Measurements from ENCODE around the gene EPHB4.
A peak's percentile ranks its signal among the peaks of the same experiment; 100 is the strongest.

DNA sequence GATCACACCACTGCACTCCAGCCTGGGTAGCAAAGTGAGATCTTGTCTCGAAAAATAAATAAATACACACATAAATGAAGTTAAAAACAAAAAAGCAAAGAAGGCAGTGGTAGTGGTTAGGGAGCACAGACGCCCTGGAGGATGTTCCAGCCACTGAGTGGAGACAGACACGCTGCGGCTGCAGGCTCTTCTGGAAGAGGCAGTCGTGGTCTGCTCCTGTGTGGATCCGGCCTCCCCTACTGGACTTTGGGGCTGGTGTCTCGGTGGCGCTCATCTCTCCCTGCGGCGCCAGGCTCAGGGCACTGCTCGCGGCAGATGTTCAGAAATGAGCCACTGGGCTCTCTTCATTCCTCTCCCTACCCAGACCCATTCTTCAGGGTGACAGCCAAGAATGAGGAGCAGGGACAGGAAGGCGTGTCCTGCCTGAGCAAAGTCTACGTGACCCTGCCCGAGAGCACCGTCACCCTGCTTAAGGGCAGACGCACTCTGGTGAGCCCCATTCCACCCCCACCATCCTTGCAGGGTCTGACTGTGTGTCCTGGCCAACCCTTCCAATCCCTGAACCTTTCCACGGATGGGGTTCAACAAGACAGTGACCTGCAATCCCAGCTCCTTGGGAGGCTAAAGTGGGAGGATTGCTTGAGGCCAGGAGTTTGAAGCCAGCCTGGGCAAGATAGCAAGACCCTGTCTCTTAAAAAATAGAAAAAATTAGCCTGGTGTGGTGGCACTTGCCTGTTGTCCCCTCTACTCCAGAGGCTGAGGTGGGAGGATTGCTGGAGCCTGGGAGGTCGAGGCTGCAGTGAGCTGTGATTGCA is 67.8 kb downstream of the EPHB4 start:
- TF ChIP-seq, protein P1, sequence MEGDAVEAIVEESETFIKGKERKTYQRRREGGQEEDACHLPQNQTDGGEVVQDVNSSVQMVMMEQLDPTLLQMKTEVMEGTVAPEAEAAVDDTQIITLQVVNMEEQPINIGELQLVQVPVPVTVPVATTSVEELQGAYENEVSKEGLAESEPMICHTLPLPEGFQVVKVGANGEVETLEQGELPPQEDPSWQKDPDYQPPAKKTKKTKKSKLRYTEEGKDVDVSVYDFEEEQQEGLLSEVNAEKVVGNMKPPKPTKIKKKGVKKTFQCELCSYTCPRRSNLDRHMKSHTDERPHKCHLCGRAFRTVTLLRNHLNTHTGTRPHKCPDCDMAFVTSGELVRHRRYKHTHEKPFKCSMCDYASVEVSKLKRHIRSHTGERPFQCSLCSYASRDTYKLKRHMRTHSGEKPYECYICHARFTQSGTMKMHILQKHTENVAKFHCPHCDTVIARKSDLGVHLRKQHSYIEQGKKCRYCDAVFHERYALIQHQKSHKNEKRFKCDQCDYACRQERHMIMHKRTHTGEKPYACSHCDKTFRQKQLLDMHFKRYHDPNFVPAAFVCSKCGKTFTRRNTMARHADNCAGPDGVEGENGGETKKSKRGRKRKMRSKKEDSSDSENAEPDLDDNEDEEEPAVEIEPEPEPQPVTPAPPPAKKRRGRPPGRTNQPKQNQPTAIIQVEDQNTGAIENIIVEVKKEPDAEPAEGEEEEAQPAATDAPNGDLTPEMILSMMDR (conservative IDR thresholded peaks at IDR 0.05; ENCODE audit: low read depth in 2 of 2), result peak in 1 of 2 experiments; percentile 22; a peak in 2 of 4 replicates
- TF ChIP-seq EZH2phosphoT487 (IDR thresholded peaks at IDR 0.05; ENCODE audit: unreplicated experiment) (no peak), POLR2AphosphoS5 (IDR thresholded peaks at IDR 0.05; ENCODE audit: low read depth) (no peak)

Measured in GM23338 (cell line).